ENCODE data around the gene MAFG. TPM values are rescaled to one million over a fixed set of nuclear protein-coding genes. Genes with fewer than 3 reads are reported as not detected.

Gene MAFG
- total RNA-seq, 4 donors from 2014 or later, result 37.1 to 65.5 (median 51.9) TPM

GRCh38 chr17:81947189-81947588, 19.7 kb upstream of the MAFG start, which contains the start of gene MYADML2:
MYADML2 (minus strand) TSS chr17:81947233; CDS start chr17:81941741, 5,492 bp downstream.
- intact Hi-C loops (cut with DNase I; ENCODE audit: low total_unique reads) (no loop called here), in situ Hi-C loops (cut with MboI; ENCODE audit: low sequenced_read_pairs in 4 of 4) (no loop called here)
- no peaks in the 10 kb centered on the region for H3K9me3 ChIP-seq
- no peaks in the 10 kb centered on the region for H3K36me3 ChIP-seq
- H3K4me1 ChIP-seq, result peaks cover 0 to 10% of the 10 kb centered on the region in 2 donors
- H3K27ac ChIP-seq, result peak within 1 kb of the TSS; percentile 42 to 98 (median 60)
- no peak for ATAC-seq
- no peaks in the 10 kb centered on the region for H3K27me3 ChIP-seq
- H3K4me3 ChIP-seq, result no peak within 1 kb of the TSS
- DNase-seq, result no peak
- TF ChIP-seq POLR2A (IDR thresholded peaks at IDR 0.05), result no peak
- TF ChIP-seq, protein P1, sequence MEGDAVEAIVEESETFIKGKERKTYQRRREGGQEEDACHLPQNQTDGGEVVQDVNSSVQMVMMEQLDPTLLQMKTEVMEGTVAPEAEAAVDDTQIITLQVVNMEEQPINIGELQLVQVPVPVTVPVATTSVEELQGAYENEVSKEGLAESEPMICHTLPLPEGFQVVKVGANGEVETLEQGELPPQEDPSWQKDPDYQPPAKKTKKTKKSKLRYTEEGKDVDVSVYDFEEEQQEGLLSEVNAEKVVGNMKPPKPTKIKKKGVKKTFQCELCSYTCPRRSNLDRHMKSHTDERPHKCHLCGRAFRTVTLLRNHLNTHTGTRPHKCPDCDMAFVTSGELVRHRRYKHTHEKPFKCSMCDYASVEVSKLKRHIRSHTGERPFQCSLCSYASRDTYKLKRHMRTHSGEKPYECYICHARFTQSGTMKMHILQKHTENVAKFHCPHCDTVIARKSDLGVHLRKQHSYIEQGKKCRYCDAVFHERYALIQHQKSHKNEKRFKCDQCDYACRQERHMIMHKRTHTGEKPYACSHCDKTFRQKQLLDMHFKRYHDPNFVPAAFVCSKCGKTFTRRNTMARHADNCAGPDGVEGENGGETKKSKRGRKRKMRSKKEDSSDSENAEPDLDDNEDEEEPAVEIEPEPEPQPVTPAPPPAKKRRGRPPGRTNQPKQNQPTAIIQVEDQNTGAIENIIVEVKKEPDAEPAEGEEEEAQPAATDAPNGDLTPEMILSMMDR (IDR thresholded peaks at IDR 0.05 in 4 of 5, conservative IDR thresholded peaks at IDR 0.05 in 1 of 5), result no peak

- H3K27me3 ChIP-seq, result no peaks in the 10 kb centered on the region
- peaks cover 6 to 28% of the 10 kb centered on the region in 2 donors for H3K4me1 ChIP-seq
- in situ Hi-C loops (cut with MboI; ENCODE audit: low sequenced_read_pairs in 4 of 4), result no loop called here
- H3K27ac ChIP-seq, result peak overlapping the region; percentile 90 to 98 (median 94)
- ATAC-seq (no peak), DNase-seq (no peak)
- H3K36me3 ChIP-seq, result no peaks in the 10 kb centered on the region
- no peak for TF ChIP-seq POLR2A (IDR thresholded peaks at IDR 0.05)
- TF ChIP-seq, protein P1 (IDR thresholded peaks at IDR 0.05 in 4 of 5, conservative IDR thresholded peaks at IDR 0.05 in 1 of 5), result no peak
- no peaks in the 10 kb centered on the region for H3K9me3 ChIP-seq
- intact Hi-C loops (cut with DNase I; ENCODE audit: low total_unique reads), result loop anchor here (5.0 kb wide), 1 partner anchor 73 kb away; the partner anchor contains the start of gene ARHGDIA
- H3K4me3 ChIP-seq, result no peak overlapping the region
Measured at GRCh38 chr17:81944858-81945257, 17.3 kb upstream of the MAFG start.

- H3K27ac ChIP-seq, result peak overlapping the region; percentile 90 to 98 (median 94)
- DNase-seq, result no peak
- no peaks in the 10 kb centered on the region for H3K36me3 ChIP-seq
- in situ Hi-C loops (cut with MboI; ENCODE audit: low sequenced_read_pairs in 4 of 4) (no loop called here), intact Hi-C loops (cut with DNase I; ENCODE audit: low total_unique reads) (loop anchor here (5.0 kb wide), 1 partner anchor 70 kb away; the partner anchor contains the start of gene ARHGDIA)
- no peak for ATAC-seq
- TF ChIP-seq, protein P1 (IDR thresholded peaks at IDR 0.05 in 4 of 5, conservative IDR thresholded peaks at IDR 0.05 in 1 of 5), result no peak
- TF ChIP-seq POLR2A (IDR thresholded peaks at IDR 0.05), result no peak
- peaks cover 26 to 46% of the 10 kb centered on the region in 2 donors for H3K4me1 ChIP-seq
- peak overlapping the region; percentile 36 to 48 (median 46) for H3K4me3 ChIP-seq
- H3K27me3 ChIP-seq, result no peaks in the 10 kb centered on the region
- H3K9me3 ChIP-seq, result no peaks in the 10 kb centered on the region
Measured at GRCh38 chr17:81942167-81942553, 14.6 kb upstream of the MAFG start.

DNA sequence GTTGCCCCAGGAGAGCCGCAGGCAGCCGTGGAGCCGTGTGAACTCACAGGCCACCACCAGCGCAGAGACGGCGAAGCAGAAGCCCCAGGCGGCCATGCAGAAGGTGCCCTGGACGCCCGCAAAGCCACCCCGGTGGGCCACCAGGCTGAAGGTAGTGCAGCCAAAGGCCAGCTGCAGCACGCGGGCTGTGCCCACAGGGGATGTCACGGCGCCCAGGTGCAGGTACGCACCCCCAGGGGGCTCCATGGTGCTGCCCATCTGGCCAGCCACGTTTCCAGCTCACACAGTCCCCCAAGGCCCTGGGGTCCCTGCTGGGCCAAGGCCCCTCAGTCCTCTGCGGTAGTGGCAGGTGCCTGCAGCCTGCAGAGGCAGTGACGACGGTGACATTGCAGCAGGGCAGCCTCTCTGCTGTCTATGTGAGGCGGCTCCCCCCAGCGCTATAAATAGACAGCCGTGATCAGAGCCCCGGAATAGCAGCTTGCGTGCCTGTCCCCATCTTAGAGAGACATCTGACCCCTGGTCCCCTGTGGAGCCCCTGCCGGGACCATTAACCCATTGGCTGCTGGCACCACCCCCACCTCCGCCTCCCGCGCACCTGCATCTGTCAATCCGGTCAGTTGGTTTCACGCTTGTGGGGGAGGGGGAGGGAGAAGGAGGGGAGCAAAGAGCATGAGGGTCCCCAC, 14.1 kb upstream of the MAFG start:
- in situ Hi-C loops (cut with MboI; ENCODE audit: low sequenced_read_pairs in 4 of 4) (no loop called here), intact Hi-C loops (cut with DNase I; ENCODE audit: low total_unique reads) (loop anchor here (5.0 kb wide), 1 partner anchor 69 kb away; the partner anchor contains the start of gene ARHGDIA)
- H3K27me3 ChIP-seq, result no peaks in the 10 kb centered on the region

More for the DNA sequence above, 14.1 kb upstream of the MAFG start:
- no peaks in the 10 kb centered on the region for H3K9me3 ChIP-seq
- H3K36me3 ChIP-seq, result no peaks in the 10 kb centered on the region
- DNase-seq (peak; percentile 73 to 93), ATAC-seq (peak; percentile 69 to 71)
- H3K27ac ChIP-seq, result peak overlapping the region; percentile 90 to 98 (median 94)
- H3K4me3 ChIP-seq, result peak overlapping the region; percentile 44 to 56 (median 48)
- peak; percentile 86 to 90 for TF ChIP-seq POLR2A (IDR thresholded peaks at IDR 0.05)
- TF ChIP-seq, protein P1 (IDR thresholded peaks at IDR 0.05 in 4 of 5, conservative IDR thresholded peaks at IDR 0.05 in 1 of 5), result no peak
- peaks cover 29 to 46% of the 10 kb centered on the region in 2 donors for H3K4me1 ChIP-seq

Measured in gastrocnemius medialis (tissue), 4 donors.